SK-N-MC (cell line): ENCODE results near the gene PDZD2.

ENCODE experiments used
- EZH2 ChIP-seq: fragments of 200-600 bp; sonication (generic); IDR thresholded peaks from one replicate; pipeline ENCODE4 v1.6.1; 2017; ENCODE audit warnings: antibody characterized with exemption
- POLR2AphosphoS5 ChIP-seq: IDR thresholded peaks from 2 replicates; pipeline ENCODE4 v1.6.1; 2012; ENCODE audit warnings: mild to moderate bottlenecking, low read depth, low read length, borderline replicate concordance

DNA sequence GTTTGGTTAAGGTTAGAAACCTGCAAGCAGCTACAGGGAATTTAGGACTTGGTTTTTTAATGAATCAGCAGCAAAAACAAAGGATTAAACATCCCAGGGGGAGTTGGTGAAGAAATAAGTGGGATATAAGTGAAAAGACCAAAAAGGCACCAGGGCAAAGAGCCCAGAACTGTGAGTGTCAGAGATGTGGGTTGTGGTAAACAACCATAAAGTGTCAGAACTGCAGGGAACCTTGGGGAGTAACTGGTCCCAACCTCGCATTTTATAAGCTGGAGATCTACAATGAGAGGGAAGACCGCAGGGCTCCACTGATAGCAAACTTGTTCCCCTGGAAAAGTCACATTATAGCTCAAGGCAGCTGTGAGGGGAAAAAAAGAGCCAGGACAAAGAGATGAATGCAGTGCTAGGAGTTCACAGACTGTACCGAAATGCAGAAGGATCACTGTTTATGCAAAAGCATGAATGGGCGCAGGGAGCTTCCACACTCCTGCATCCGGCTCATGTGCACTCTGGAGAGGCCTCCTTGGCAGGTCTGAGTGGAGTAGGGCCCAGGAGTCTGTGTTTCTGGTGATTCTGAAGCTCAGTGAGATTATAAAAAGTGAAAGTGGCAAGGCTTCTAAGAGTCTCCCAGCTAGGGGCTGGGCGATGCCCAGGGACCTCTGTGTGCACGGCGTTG lies 378.9 kb downstream of the PDZD2 start:
- TF ChIP-seq POLR2AphosphoS5 (no peak), EZH2 (no peak)
